Measurements from ENCODE around the gene GNG7. TPM values are rescaled to one million over a fixed set of nuclear protein-coding genes. Genes with fewer than 3 reads are reported as not detected.

GNG7 gene
- total RNA-seq, 4 donors from 2014 or later = 4.7 to 15.6 (median 9.2) TPM

GRCh38 chr19:2659856-2660432 is 42.5 kb downstream of the GNG7 start:
- H3K36me3 ChIP-seq = no peaks in the 10 kb centered on the region
- ATAC-seq = no peak
- H3K4me1 ChIP-seq = no peaks in the 10 kb centered on the region
- TF ChIP-seq EP300 (IDR thresholded peaks at IDR 0.05) (no peak), POLR2AphosphoS5 (IDR thresholded peaks at IDR 0.05) (no peak), POLR2A (IDR thresholded peaks at IDR 0.05) (no peak), CTCF (IDR thresholded peaks at IDR 0.05) (no peak)
- no peaks in the 10 kb centered on the region for H3K27me3 ChIP-seq
- no peak overlapping the region for H3K27ac ChIP-seq
- WGBS, 2 donors (ENCODE audit: low coverage in 1 of 2) = 86 to 90% methylated on average over 8 to 10 of the region's 11 CpGs
- H3K4me3 ChIP-seq = no peak overlapping the region
- H3K9me3 ChIP-seq = no peaks in the 10 kb centered on the region

GRCh38 chr19:2656533-2656932 is 46.0 kb downstream of the GNG7 start:
- TF ChIP-seq POLR2AphosphoS5 (IDR thresholded peaks at IDR 0.05) (no peak), CTCF (IDR thresholded peaks at IDR 0.05) (no peak), EP300 (IDR thresholded peaks at IDR 0.05) (no peak), POLR2A (IDR thresholded peaks at IDR 0.05) (no peak)
- Histone ChIP-seq H3K27me3 (no peaks in the 10 kb centered on the region), H3K9me3 (no peaks in the 10 kb centered on the region), H3K36me3 (no peaks in the 10 kb centered on the region), H3K4me3 (no peak overlapping the region), H3K27ac (no peak overlapping the region), H3K4me1 (peaks cover 0 to 10% (median 0%) of the 10 kb centered on the region in 3 donors)
- 75 to 84% methylated on average over 2 to 9 of the region's 9 CpGs for WGBS, 2 donors (ENCODE audit: low coverage in 1 of 2)
- ATAC-seq = no peak

GRCh38 chr19:2653710-2654707 is 48.5 kb downstream of the GNG7 start:
- H3K4me1 ChIP-seq = peaks cover 0 to 10% (median 0%) of the 10 kb centered on the region in 3 donors
- H3K4me3 ChIP-seq = no peak overlapping the region
- WGBS, 2 donors (ENCODE audit: low coverage in 1 of 2) = 32% methylated on average over 8 of the region's 29 CpGs; no CpG with 5 or more reads in 1 of the 2 donors
- no peaks in the 10 kb centered on the region for H3K27me3 ChIP-seq
- no peaks in the 10 kb centered on the region for H3K36me3 ChIP-seq
- TF ChIP-seq POLR2AphosphoS5 (IDR thresholded peaks at IDR 0.05) = no peak
- no peak for TF ChIP-seq EP300 (IDR thresholded peaks at IDR 0.05)
- TF ChIP-seq POLR2A (IDR thresholded peaks at IDR 0.05) = no peak
- TF ChIP-seq CTCF (IDR thresholded peaks at IDR 0.05) = no peak
- ATAC-seq = no peak
- H3K9me3 ChIP-seq = no peaks in the 10 kb centered on the region
- no peak overlapping the region for H3K27ac ChIP-seq

- H3K27ac ChIP-seq = no peak overlapping the region
- no peaks in the 10 kb centered on the region for H3K36me3 ChIP-seq
- ATAC-seq = no peak
- no peaks in the 10 kb centered on the region for H3K27me3 ChIP-seq
- H3K4me1 ChIP-seq = peaks cover 0 to 10% (median 0%) of the 10 kb centered on the region in 3 donors
- 81 to 86% methylated on average over 3 to 8 of the region's 9 CpGs for WGBS, 2 donors (ENCODE audit: low coverage in 1 of 2)
- TF ChIP-seq EP300 (IDR thresholded peaks at IDR 0.05) = no peak
- no peak for TF ChIP-seq CTCF (IDR thresholded peaks at IDR 0.05)
- TF ChIP-seq POLR2A (IDR thresholded peaks at IDR 0.05) = no peak
- no peak for TF ChIP-seq POLR2AphosphoS5 (IDR thresholded peaks at IDR 0.05)
- no peak overlapping the region for H3K4me3 ChIP-seq
- H3K9me3 ChIP-seq = no peaks in the 10 kb centered on the region
These were observed 49.3 kb downstream of the GNG7 start for GRCh38 chr19:2653218-2653617.
